Measurements from ENCODE around the gene SNX9.

DNA sequence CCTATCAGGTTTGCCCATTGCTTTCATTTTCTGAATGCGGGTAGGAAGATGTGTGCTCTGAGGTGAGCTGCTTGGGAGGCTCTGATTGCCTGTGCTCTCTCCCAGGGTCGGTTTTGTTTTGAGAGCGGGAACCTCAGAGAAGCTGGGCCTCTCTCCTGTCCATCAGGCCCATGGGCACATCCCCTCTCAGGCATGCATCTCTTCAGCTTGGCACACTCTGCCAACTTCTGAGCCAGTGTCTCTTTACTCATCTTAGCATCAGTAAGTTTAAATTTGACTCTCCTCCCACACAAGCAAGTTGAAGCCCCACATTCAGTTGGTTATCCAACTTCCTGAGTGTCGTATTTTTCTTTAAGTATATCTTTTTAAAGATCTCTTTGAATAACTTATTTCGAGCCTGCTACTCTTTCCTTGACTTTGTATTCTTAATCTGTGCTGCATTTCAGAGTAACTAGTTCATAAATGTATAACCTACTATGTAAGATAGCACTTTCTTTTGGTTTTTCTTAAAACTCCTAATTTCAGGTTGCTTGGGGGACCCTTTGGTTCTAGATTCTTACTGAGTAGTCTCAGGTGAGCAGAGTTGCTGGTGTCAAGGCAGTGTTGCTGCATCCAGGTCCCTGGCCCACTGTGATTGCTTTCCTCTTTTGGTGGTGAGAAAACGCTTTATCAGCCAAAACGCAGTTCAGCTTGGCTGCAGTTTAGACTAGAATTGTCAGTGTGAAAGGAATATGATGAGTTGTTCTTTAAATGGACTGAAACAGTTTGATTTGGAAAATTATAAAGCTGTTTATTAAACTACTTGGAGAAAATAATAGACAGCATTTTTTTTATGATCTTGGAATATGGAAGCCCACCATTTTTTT is 54.8 kb downstream of the SNX9 start:
- TF ChIP-seq, protein P1, sequence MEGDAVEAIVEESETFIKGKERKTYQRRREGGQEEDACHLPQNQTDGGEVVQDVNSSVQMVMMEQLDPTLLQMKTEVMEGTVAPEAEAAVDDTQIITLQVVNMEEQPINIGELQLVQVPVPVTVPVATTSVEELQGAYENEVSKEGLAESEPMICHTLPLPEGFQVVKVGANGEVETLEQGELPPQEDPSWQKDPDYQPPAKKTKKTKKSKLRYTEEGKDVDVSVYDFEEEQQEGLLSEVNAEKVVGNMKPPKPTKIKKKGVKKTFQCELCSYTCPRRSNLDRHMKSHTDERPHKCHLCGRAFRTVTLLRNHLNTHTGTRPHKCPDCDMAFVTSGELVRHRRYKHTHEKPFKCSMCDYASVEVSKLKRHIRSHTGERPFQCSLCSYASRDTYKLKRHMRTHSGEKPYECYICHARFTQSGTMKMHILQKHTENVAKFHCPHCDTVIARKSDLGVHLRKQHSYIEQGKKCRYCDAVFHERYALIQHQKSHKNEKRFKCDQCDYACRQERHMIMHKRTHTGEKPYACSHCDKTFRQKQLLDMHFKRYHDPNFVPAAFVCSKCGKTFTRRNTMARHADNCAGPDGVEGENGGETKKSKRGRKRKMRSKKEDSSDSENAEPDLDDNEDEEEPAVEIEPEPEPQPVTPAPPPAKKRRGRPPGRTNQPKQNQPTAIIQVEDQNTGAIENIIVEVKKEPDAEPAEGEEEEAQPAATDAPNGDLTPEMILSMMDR (tag by site-specific recombination; IDR thresholded peaks at IDR 0.05) = no peak
- TF ChIP-seq ZBTB21 (tag by site-specific recombination; IDR thresholded peaks at IDR 0.05) (no peak), ZNF324 (tag by site-specific recombination; IDR thresholded peaks at IDR 0.05) (no peak), ZNF843 (tag by site-specific recombination; IDR thresholded peaks at IDR 0.05) (no peak), ZSCAN23 (tag by site-specific recombination; IDR thresholded peaks at IDR 0.05) (no peak), ZNF654 (tag by site-specific recombination; IDR thresholded peaks at IDR 0.05; ENCODE audit: low read depth) (no peak), ZNF274 (IDR thresholded peaks at IDR 0.05; ENCODE audit: low read length) (no peak), ZNF274 (tag by site-specific recombination; IDR thresholded peaks at IDR 0.05; ENCODE audit: borderline replicate concordance) (no peak), ZNF114 (tag by site-specific recombination; IDR thresholded peaks at IDR 0.05) (no peak)
- TF ChIP-seq, protein P2, sequence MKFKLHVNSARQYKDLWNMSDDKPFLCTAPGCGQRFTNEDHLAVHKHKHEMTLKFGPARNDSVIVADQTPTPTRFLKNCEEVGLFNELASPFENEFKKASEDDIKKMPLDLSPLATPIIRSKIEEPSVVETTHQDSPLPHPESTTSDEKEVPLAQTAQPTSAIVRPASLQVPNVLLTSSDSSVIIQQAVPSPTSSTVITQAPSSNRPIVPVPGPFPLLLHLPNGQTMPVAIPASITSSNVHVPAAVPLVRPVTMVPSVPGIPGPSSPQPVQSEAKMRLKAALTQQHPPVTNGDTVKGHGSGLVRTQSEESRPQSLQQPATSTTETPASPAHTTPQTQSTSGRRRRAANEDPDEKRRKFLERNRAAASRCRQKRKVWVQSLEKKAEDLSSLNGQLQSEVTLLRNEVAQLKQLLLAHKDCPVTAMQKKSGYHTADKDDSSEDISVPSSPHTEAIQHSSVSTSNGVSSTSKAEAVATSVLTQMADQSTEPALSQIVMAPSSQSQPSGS (tag by site-specific recombination; IDR thresholded peaks at IDR 0.05; ENCODE audit: low read depth) = no peak
- TF ChIP-seq, protein P3, sequence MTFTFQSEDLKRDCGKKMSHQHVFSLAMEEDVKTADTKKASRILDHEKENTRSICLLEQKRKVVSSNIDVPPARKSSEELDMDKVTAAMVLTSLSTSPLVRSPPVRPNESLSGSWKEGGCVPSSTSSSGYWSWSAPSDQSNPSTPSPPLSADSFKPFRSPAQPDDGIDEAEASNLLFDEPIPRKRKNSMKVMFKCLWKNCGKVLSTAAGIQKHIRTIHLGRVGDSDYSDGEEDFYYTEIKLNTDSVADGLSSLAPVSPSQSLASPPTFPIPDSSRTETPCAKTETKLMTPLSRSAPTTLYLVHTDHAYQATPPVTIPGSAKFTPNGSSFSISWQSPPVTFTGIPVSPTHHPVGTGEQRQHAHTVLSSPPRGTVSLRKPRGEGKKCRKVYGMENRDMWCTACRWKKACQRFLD (tag by site-specific recombination; IDR thresholded peaks at IDR 0.05) = no peak

Measured in HEK293 (cell line).